ENCODE results near the gene MED12. TPM values are rescaled to one million over a fixed set of nuclear protein-coding genes. Genes with fewer than 3 reads are reported as not detected.

MED12 gene
- total and polyA plus RNA-seq, 4 donors = 5.0 to 68.4 (median 33.0) TPM

DNA sequence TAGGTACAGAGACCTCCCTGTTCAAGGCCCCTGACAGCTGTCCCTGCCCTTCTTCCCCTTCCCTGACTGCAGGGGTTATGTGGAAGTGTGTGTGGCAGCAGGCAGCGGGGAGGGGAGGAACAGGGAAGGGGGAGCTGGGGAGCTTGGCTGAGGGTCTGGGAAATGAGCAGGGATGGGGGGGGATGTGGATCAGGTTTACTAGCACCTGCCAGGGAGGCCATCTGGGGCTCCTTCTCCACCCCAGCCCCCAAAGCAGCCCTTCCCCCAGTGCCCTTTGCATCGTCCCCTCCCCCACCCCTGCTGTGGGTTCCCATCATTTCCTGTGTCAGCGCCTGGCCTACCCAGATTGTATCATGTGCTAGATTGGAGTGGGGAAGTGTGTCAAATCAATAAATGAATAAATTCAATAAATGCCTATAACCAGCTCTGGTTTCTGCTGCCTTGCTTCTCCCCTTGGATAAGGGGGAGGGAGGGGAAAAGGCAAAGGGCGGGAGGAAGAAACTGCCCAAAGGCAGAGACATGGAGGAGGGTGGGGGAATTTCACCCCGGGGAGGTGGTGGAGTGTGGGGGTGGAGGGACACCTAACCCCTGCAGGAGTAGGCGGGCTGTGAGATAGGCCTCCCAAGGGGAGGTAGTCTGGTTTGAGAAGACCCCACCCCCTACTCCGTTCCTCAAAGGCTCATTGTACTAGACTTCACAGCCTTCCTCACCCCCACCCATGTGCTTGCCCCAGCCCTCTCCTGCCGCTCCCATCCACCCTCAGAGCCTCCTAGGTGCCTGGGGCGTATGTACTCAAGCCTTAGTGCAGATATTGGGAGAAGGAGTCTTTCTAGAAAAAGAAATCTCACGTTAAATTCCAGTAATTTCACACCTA, 15.0 kb upstream of the MED12 start:
- Histone ChIP-seq H3K4me3 (ENCODE audit: low read length in 2 of 2) (no peak overlapping the region), H3K9me3 (ENCODE audit: control insufficient read depth, low read length) (no peaks in the 10 kb centered on the region), H3K36me3 (ENCODE audit: control insufficient read depth in 1 of 2, insufficient read depth in 2 of 2, low read length in 1 of 2) (no peaks in the 10 kb centered on the region), H3K4me1 (ENCODE audit: control insufficient read depth in 1 of 2, insufficient read depth in 2 of 2, low read length in 2 of 2) (no peaks in the 10 kb centered on the region), H3K27ac (ENCODE audit: low read depth in 1 of 2, low read length in 2 of 2) (no peak overlapping the region), H3K27me3 (ENCODE audit: control insufficient read depth in 1 of 2, insufficient read depth in 2 of 2, low read length in 1 of 2) (no peaks in the 10 kb centered on the region)
- intact Hi-C loops (cut with DNase I) = no loop called here
- ATAC-seq (ENCODE audit: low FRiP score) (peak; percentile 6), DNase-seq (peak in 1 of 2 donors; percentile 50)
- WGBS, 2 donors = 26 to 44% methylated on average over 9 to 10 of the region's 10 CpGs

DNA sequence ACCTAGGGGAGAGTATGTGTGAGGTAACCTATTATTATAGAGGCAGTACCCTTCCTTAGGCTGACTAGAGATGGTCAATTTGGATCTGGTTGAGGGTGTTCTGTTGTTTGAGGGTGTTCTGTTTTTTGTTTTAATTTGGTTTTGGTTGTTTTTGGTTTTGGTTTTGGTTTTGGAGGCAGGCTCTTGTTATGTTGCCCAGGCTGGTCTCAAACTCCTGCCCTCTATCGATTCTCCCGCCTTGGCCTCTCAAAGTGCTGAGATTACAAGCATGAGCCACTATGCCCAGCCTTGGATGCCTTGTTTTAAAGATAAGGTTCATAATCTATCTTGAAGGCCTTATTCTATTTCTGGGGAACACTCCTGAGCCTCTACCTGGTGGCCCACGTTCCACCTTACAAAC, 12.8 kb upstream of the MED12 start:
- ATAC-seq (ENCODE audit: low FRiP score) (no peak), DNase-seq (peak in 1 of 2 donors; percentile 23)
- Histone ChIP-seq H3K4me1 (ENCODE audit: control insufficient read depth in 1 of 2, insufficient read depth in 2 of 2, low read length in 2 of 2) (no peaks in the 10 kb centered on the region), H3K27me3 (ENCODE audit: control insufficient read depth in 1 of 2, insufficient read depth in 2 of 2, low read length in 1 of 2) (no peaks in the 10 kb centered on the region), H3K27ac (ENCODE audit: low read depth in 1 of 2, low read length in 2 of 2) (no peak overlapping the region), H3K36me3 (ENCODE audit: control insufficient read depth in 1 of 2, insufficient read depth in 2 of 2, low read length in 1 of 2) (no peaks in the 10 kb centered on the region), H3K9me3 (ENCODE audit: control insufficient read depth, low read length) (no peaks in the 10 kb centered on the region), H3K4me3 (ENCODE audit: low read length in 2 of 2) (no peak overlapping the region)
- intact Hi-C loops (cut with DNase I) = no loop called here
- WGBS, 2 donors = 87 to 96% methylated on average over 3 of the region's 3 CpGs

DNA sequence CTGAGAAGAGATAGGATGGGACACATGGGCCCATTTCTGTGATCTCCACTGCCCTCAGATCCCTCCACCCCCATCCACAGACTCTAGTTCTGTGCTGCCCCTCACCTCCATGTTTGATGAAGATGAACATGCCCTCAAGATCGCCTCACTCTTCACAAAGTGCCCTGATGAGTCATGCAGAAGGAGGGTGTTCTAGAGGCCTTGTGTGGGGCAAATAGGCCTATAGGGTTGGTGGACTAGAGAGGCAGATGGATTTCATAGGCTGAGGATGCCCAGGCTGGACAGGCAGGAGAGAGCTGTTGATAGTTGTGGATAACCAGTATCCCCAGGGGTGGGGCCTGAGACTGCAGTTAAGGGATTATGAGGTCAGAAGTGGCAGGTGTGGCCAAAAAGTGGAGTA, 12.0 kb upstream of the MED12 start, which contains the start of gene CXorf65:
Gene CXorf65, minus strand, starts transcription at position 314 of the 400 bp plus-strand sequence. Its CDS starts 184 bp downstream, at position 130.
- Histone ChIP-seq H3K27me3 (ENCODE audit: control insufficient read depth in 1 of 2, insufficient read depth in 2 of 2, low read length in 1 of 2) (no peaks in the 10 kb centered on the region), H3K4me3 (ENCODE audit: low read length in 2 of 2) (no peak within 1 kb of the TSS), H3K27ac (ENCODE audit: low read depth in 1 of 2, low read length in 2 of 2) (no peak within 1 kb of the TSS), H3K4me1 (ENCODE audit: control insufficient read depth in 1 of 2, insufficient read depth in 2 of 2, low read length in 2 of 2) (no peaks in the 10 kb centered on the region), H3K9me3 (ENCODE audit: control insufficient read depth, low read length) (no peaks in the 10 kb centered on the region), H3K36me3 (ENCODE audit: control insufficient read depth in 1 of 2, insufficient read depth in 2 of 2, low read length in 1 of 2) (no peaks in the 10 kb centered on the region)
- ATAC-seq (ENCODE audit: low FRiP score) (no peak), DNase-seq (peak in 1 of 2 donors; percentile 9)
- 82 to 100% methylated on average over 1 of the region's 1 CpG for WGBS, 2 donors
- intact Hi-C loops (cut with DNase I) = no loop called here

DNA sequence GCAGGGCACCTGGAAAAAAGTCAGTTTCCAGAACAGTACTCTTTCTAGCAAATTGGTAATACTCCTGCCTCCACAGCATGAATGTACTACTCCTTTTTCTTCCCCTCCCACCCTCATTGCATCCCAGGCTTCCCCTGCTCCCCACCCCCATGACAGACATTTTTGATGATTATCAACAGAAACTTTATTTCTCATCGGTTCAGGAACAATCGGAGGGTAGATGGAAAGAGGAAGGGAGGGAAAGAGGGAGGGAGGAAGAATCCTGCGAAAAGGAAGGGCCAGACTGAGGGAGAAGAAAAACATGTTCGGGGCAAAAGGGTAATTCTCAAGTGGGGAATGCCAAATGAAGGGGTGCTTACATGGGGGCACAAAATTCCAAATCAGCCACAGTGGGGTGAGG, 11.2 kb upstream of the MED12 start:
- WGBS, 2 donors = 67 to 72% methylated on average over 4 of the region's 4 CpGs

DNA sequence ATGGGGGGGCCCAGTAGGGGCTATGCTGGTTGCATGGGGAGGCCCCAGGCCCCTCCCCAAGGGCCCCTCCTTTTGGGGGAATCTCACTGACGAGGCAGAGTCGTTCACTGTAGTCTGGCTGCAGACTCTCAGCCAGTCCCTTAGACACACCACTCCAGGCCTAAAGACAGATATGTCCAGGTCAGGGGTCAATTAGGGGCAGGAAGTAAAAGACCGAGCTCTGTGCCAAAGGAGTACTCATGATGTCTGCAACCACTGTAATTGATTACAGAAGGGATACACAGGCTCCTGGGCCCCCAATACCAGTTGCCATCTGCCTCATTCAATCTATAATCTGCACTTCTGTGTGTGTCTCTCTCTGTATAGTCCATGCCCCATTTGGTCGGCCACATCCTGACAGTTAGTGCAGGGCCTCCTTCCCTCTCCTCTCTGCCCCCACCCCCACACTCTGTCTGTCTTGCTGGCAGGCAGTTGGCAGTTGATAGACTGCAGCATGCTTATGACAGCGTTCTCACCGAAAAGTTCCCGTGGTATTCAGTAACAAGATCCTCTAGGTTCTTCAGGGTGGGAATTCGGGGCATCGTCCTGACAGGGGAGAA, 10.5 kb upstream of the MED12 start:
- no peak for ATAC-seq (ENCODE audit: low FRiP score)
- Histone ChIP-seq H3K9me3 (ENCODE audit: control insufficient read depth, low read length) (no peaks in the 10 kb centered on the region), H3K4me1 (ENCODE audit: control insufficient read depth in 1 of 2, insufficient read depth in 2 of 2, low read length in 2 of 2) (no peaks in the 10 kb centered on the region), H3K36me3 (ENCODE audit: control insufficient read depth in 1 of 2, insufficient read depth in 2 of 2, low read length in 1 of 2) (no peaks in the 10 kb centered on the region), H3K27ac (ENCODE audit: low read depth in 1 of 2, low read length in 2 of 2) (no peak overlapping the region), H3K4me3 (ENCODE audit: low read length in 2 of 2) (no peak overlapping the region), H3K27me3 (ENCODE audit: control insufficient read depth in 1 of 2, insufficient read depth in 2 of 2, low read length in 1 of 2) (no peaks in the 10 kb centered on the region)
- 49% methylated on average over 9 of the region's 9 CpGs for WGBS, 2 donors
- intact Hi-C loops (cut with DNase I) = no loop called here
- peak in 1 of 2 donors; percentile 27 for DNase-seq

More for the DNA sequence above, 11.2 kb upstream of the MED12 start:
- ATAC-seq (ENCODE audit: low FRiP score) (no peak), DNase-seq (peak in 1 of 2 donors; percentile 5)
- Histone ChIP-seq H3K36me3 (ENCODE audit: control insufficient read depth in 1 of 2, insufficient read depth in 2 of 2, low read length in 1 of 2) (no peaks in the 10 kb centered on the region), H3K4me3 (ENCODE audit: low read length in 2 of 2) (no peak overlapping the region), H3K9me3 (ENCODE audit: control insufficient read depth, low read length) (no peaks in the 10 kb centered on the region), H3K27ac (ENCODE audit: low read depth in 1 of 2, low read length in 2 of 2) (no peak overlapping the region), H3K4me1 (ENCODE audit: control insufficient read depth in 1 of 2, insufficient read depth in 2 of 2, low read length in 2 of 2) (no peaks in the 10 kb centered on the region), H3K27me3 (ENCODE audit: control insufficient read depth in 1 of 2, insufficient read depth in 2 of 2, low read length in 1 of 2) (no peaks in the 10 kb centered on the region)
- intact Hi-C loops (cut with DNase I) = no loop called here

DNA sequence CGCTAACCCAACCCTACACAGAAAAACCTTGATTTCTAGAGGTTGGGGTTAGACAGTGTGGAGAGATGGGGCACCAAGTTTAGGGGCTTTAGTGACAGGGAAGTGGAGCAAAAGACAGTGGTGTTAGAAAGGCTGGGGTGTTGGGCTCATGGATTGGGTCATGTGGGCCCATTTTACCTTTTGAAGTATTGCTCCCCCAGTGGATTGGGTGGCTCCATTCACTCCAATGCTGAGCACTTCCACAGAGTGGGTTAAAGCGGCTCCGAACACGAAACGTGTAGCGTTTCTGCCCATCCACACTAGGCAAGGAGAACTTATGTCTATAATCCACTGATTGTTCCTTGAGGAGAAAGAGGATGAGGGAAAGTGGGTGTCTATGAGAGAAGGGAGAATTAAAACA, 9.3 kb upstream of the MED12 start:
- H3K4me1 ChIP-seq (ENCODE audit: control insufficient read depth in 1 of 2, insufficient read depth in 2 of 2, low read length in 2 of 2) = no peaks in the 10 kb centered on the region

DNA sequence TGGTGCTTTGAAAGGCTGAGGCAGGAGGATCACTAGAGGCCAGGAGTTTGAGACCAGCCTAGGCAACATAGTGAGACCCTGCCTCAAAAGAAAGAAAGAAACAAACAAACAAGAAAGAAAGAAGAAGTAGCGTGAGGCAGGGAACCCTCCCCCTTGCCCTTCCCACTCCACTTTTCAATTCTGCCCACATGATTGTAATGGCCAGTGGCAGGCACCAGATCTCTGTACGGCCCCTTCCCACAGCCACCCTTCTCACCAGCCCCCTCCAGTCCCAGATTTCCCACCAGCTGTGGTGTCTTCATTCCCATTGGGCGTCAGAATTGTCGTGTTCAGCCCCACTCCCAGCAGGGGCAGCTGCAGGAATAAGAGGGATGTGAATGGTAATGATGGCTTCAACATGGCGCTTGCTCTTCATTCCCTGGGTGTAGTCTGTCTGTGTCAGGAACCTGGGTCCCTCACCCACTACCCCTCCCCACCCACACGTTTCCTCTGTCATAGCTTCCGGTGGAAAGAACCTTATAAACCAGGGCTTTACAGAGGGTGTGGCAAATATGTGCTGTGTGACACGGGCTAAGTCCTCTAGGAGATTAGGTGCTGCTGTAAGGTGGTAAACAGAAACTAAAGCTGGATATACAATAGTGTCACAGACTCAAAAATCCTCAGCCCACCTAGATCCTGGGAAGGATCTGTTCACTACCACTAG, 7.1 kb upstream of the MED12 start, which contains the start of gene IL2RG:
Gene IL2RG, minus strand, starts transcription at position 437 of the 703 bp plus-strand sequence. Its CDS starts 38 bp downstream, at position 399.
- WGBS, 2 donors = 50 to 72% methylated on average over 7 to 8 of the region's 8 CpGs
- ATAC-seq (ENCODE audit: low FRiP score) (peak; percentile 36), DNase-seq (no peak)
- H3K27ac ChIP-seq (ENCODE audit: low read depth in 1 of 2, low read length in 2 of 2) = no peak within 1 kb of the TSS
- H3K27me3 ChIP-seq (ENCODE audit: control insufficient read depth in 1 of 2, insufficient read depth in 2 of 2, low read length in 1 of 2) = no peaks in the 10 kb centered on the region
- H3K9me3 ChIP-seq (ENCODE audit: control insufficient read depth, low read length) = no peaks in the 10 kb centered on the region
- H3K36me3 ChIP-seq (ENCODE audit: control insufficient read depth in 1 of 2, insufficient read depth in 2 of 2, low read length in 1 of 2) = no peaks in the 10 kb centered on the region
- H3K4me1 ChIP-seq (ENCODE audit: control insufficient read depth in 1 of 2, insufficient read depth in 2 of 2, low read length in 2 of 2) = no peaks in the 10 kb centered on the region
- intact Hi-C loops (cut with DNase I) = no loop called here
- H3K4me3 ChIP-seq (ENCODE audit: low read length in 2 of 2) = no peak within 1 kb of the TSS

More for the DNA sequence above, 9.3 kb upstream of the MED12 start:
- Histone ChIP-seq H3K36me3 (ENCODE audit: control insufficient read depth in 1 of 2, insufficient read depth in 2 of 2, low read length in 1 of 2) (no peaks in the 10 kb centered on the region), H3K9me3 (ENCODE audit: control insufficient read depth, low read length) (no peaks in the 10 kb centered on the region), H3K27ac (ENCODE audit: low read depth in 1 of 2, low read length in 2 of 2) (no peak overlapping the region), H3K27me3 (ENCODE audit: control insufficient read depth in 1 of 2, insufficient read depth in 2 of 2, low read length in 1 of 2) (no peaks in the 10 kb centered on the region), H3K4me3 (ENCODE audit: low read length in 2 of 2) (no peak overlapping the region)
- 80 to 93% methylated on average over 6 of the region's 6 CpGs for WGBS, 2 donors
- intact Hi-C loops (cut with DNase I) = no loop called here
- DNase-seq = peak in 1 of 2 donors; percentile 0
- no peak for ATAC-seq (ENCODE audit: low FRiP score)

DNA sequence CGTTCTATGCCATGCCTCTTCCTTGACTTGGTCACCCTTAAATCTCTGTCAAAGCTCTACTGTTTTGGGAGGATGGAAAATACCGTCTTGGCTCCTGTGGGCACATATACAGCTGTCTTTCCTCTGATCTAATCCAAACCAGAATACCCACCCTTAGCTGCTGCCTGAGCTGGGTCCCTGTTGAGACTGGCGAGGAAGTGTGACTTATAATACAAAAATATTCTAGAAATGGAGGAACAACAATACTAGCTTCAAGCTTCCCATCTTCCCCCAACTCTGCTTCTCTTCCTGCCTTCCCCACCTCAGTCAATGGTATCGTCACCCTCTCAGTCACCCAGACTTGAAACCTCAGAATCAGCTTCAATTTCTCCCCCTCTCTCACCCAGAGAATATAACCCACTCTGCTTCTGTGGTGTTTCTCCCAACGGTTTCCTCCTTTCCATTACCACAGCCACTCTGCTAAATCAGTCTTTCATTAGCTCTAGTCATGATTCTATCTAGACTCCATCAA, 6.4 kb upstream of the MED12 start:
- 50 to 62% methylated on average over 5 of the region's 5 CpGs for WGBS, 2 donors
- H3K4me1 ChIP-seq (ENCODE audit: control insufficient read depth in 1 of 2, insufficient read depth in 2 of 2, low read length in 2 of 2) = no peaks in the 10 kb centered on the region
- no peaks in the 10 kb centered on the region for H3K27me3 ChIP-seq (ENCODE audit: control insufficient read depth in 1 of 2, insufficient read depth in 2 of 2, low read length in 1 of 2)
- no peak overlapping the region for H3K4me3 ChIP-seq (ENCODE audit: low read length in 2 of 2)
- no peaks in the 10 kb centered on the region for H3K36me3 ChIP-seq (ENCODE audit: control insufficient read depth in 1 of 2, insufficient read depth in 2 of 2, low read length in 1 of 2)
- DNase-seq = no peak
- no peak for ATAC-seq (ENCODE audit: low FRiP score)
- H3K9me3 ChIP-seq (ENCODE audit: control insufficient read depth, low read length) = no peaks in the 10 kb centered on the region
- H3K27ac ChIP-seq (ENCODE audit: low read depth in 1 of 2, low read length in 2 of 2) = no peak overlapping the region
- intact Hi-C loops (cut with DNase I) = no loop called here
